GM18909 (cell line): ENCODE results near the gene MTFR1L.

Source experiments
- ATAC-seq: cut with Tn5 transposase; IDR thresholded peaks from one replicate; pipeline ENCODE4 v1.9.1; 2021; ENCODE audit warnings: mild to moderate bottlenecking; ENCODE audit not compliant: unreplicated experiment, poor library complexity

MTFR1L gene

DNA sequence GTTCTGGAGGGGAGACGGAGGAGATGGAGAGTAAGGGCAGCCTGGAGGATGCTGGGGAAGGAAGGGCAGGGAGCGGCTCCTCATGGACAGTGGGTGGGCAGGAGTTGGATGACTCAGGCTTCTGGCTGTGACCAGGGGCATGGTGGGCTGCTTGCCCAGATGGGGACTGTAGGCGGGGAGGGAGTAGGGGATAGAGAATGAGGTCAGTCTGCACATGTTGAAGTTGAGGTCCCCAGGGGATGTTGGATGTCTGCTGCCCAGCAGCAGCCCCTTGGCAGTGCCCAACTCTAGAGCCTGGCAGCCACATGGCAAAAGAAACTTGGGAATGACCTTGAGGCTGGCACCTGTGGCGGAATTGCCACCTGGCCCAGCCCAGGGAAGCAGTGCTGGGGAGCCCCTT lies 13.3 kb upstream of the MTFR1L start:
- ATAC-seq: no peak

DNA sequence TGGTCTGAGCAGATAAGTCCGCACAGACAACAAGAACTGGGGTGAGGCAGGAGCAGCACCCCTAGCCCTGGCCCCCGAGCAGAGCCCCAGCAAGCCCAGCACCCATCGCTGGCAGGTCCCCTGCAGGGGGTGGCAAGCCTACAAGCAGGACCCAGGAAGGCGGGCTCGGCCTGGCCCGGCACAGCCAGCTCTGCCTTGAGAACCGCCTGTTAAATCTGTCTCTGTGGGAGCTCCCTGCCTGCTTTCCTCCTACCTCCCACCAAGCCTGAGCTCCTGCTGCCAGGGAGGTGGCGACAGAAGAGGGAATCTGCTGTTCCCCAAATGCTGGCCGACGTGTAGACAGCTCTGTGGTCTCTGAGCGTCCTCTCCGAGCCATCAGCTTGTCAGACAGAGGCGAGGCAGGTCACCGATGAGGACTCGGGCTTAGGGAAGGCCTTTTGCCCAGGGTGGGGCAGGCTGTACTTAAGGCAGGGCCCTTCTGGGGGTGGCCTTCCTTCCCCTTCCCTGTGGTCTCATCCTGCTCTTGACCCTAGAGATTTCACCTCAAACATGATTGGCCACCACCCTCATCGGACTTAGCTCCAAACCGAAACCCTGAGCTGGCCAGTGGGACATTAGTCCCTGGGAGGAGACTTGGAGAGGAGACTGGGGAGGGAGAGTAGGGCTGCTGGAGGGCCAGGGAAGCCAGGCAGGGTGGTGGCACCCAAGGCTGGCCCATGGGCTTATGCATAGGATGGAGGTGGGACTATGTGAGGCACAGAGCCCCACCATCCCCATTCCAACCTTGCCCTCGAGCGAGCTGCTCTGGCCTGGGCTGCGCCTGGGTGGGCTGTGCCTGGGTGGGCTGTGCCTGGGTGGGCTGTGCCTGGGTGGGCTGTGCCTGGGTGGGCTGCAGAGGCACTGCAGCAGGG lies 12.0 kb upstream of the MTFR1L start:
- no peak for ATAC-seq

DNA sequence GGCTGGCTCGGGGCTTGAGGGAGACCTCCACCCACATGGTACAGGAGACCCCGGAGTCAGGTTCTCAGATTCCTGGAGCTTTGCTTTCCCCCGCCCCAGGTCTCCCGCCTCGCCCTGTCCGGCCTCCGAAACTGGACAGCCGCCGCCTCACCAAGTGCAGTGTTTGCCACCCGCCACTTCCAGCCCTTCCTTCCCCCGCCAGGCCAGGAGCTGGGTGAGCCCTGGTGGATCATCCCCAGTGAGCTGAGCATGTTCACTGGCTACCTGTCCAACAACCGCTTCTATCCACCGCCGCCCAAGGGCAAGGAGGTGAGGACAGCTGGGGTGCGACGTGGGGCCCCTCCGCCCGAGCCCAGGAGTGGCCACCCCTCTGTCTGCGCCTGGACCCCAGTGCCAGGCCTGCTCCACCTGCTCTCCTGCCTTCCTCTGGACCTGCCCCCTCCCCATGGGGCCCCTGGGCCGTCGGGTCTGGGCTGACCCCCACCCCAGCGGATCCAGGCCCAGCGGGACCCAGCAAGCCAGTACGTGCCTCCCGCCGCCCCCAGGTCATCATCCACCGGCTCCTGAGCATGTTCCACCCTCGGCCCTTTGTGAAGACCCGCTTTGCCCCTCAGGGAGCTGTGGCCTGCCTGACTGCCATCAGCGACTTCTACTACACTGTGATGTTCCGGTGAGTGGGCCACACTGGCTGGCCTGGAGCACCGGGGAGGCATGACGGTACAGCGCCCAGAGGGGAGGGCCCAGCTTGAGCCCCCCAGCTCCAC lies 11.1 kb upstream of the MTFR1L start:
- ATAC-seq: no peak

GRCh38 chr1:25809283-25809926 lies 10.3 kb upstream of the MTFR1L start:
- no peak for ATAC-seq

DNA sequence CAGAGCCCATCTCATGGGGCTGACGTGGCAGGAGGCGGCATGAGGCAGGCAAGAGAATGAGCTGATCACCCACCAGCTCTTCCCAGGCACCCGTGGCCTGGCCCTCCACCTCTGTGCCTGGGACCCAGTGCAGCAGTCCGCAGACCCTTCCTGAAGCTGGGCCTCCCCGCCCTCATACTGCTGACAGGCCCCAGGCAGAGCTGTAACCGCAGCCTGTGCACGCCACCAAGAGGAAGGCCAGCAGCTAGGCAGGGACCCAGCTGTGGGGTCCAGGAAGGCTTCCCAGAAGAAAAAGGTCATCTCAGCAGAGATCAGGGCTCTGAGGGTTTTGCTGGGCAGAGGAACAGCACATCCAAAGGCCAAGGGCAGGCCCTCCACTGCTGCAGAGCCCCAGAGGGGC lies 9.8 kb upstream of the MTFR1L start:
- no peak for ATAC-seq

DNA sequence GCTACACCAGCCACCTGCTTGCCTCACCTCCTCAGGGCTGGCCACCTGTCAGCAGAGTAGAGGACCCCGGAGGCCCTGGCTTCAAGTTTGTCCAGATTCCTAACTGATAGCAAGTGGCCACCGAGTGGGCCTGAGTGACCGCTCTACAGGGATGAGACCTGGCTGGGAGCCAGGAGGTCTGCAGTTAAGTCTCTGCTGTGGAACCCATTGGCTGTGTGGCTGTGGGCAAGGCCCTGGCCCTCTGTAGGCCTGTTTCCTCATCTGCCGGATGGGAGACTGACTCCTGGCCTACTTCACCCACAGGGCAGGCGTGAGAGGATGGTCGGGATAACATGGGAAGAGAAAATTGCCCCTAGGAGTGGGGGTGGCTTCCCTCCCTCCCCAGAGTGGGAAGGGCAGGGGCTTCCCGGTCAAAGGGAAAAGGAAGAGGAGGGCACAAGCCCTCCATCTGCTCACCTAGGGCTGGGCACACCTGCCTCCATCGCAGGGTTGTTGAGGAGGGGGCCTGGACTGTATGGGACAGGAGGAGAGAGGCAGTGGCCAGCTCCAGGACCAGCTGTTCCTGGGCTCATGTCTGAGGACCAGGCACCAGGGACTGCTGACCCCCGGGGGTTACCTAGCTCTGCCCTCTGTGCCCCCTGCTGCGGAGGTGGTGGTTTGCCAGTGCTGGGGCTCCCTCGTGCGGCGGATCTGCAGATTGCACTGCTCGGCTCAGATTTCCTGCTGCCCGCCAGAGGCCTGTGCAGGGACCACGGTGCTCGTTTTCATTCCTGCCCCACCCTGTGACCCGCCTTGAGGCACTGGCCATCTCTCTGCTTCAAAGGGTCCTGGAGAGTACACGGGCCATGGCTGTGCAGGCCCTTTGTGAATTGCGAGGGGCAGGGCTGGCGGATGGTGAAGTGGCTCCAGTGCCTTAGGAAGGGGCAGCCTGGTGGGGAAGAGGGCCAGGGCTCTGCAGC lies 9.1 kb upstream of the MTFR1L start:
- ATAC-seq: no peak

DNA sequence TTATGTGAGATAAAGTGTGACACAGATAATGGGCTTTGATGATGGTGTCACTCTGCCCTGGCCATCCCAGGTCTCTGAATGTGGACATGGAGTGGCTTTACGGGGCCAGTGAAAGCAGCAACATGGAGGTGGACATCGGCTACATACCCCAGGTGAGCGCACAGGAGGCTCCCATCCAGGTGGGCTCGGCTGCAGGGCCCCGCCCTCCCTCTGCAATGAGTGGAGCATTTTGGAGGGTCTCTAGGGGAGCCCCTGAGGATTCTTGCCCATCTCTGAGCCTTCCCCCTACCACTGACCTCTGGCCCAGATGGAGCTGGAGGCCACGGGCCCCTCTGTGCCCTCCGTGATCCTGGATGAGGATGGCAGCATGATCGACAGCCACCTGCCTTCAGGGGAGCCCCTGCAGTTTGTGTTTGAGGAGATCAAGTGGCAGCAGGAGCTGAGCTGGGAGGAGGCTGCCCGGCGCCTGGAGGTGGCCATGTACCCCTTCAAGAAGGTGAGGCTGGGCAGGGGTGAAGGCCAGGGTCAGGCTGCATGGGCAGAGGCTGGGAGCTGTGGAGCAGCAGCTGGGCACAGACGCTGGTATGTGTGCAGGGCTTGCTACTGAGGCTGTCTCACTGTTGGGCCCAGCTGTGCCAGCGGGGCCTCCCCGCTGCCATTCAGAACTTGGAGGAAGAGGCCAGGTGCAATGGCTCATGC lies 8.2 kb upstream of the MTFR1L start:
- no peak for ATAC-seq

GRCh38 chr1:25813071-25813733 lies 6.6 kb upstream of the MTFR1L start:
- ATAC-seq: no peak

DNA sequence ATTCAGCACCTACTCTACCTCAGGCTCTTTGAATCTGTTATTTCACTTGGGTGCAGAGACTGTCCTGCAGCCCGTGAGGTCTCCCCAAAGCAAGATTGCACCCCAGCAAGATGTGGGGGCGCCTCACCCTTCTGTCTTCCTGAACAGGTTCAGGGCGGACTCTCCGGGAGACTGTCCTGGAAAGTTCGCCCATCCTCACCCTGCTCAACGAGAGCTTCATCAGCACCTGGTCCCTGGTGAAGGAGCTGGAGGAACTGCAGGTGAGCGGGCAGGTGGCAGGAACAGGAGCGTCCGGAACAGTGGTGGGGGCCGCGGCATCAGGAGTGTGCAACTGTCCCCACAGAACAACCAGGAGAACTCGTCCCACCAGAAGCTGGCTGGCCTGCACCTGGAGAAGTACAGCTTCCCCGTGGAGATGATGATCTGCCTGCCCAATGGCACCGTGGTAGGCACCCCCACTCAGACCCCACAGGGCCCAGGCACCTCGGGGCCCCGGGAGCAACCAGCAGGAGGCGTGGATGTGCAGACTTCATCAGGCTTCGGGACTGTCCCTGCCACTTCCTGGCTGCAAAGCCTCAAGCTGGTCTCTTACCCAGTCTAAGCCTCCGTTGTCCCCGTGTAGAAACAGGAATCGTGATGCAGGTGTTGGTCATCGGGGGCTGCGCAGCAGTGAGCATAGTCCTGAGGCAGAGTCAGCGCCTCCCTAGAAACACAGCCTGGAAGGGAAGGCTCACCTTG lies 5.9 kb upstream of the MTFR1L start:
- ATAC-seq: no peak

DNA sequence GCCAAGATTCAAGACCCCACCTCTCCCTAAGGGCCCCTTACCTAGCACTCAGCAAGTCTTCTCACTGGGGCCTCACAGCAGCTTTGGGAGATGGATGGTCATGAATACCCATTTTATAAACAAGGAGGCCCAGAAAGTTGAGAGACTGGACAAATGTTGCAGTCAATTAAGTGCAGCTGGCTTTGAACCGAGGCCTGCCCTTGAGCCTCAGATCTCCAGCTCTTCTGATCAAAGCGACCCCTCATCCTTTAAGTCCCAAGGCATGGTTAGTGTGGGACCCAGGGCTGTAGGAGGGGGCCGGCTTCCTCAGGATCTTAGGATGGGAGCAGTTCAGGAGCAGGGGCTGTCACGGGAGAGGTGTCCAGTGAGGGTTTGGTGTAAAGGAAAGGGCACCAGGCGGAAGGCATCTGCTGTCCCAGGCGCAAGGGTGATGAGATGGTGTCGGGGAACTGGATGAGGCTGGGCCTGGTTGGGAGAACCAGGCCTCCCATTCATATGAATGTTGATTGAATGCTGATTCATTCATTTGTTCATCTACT lies 5.1 kb upstream of the MTFR1L start:
- ATAC-seq: no peak

DNA sequence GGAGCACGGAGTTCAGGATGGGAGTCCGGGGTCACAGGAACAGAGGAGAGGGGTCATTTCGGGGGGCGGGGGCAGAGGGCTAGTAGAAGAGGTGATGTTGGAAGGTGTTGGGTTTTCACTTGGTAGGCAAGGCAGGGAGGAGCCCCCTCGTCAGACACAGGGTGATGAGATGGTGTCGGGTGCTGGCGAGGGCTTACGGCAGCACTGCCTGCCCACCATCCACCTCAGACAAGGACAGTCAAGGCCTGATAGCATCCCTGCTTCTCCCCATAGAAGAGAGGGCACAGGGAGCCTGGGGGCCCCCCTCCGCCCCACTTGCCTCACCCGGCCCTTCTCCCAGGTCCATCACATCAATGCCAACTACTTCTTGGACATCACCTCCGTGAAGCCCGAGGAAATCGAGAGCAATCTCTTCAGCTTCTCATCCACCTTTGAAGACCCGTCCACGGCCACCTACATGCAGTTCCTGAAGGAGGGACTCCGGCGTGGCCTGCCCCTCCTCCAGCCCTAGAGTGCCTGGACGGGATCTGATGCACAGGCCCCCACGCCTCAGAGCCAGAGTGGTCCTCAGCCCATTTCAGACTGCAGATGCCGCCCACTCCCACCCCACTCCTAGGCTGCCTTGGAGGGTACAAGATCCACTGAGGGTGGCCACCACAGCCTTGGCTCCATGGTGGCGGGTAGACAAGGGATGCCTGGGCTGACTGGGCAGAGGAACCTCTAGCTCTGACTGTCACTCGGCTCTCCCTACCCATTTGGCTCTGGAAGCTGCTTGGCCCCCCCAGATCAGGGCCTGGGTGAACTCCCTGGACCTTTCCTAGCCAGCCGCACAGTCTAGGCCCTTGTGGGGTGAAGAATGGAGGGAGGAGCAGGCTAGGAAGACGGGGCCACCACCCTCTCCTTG lies 4.3 kb upstream of the MTFR1L start:
- ATAC-seq: no peak

DNA sequence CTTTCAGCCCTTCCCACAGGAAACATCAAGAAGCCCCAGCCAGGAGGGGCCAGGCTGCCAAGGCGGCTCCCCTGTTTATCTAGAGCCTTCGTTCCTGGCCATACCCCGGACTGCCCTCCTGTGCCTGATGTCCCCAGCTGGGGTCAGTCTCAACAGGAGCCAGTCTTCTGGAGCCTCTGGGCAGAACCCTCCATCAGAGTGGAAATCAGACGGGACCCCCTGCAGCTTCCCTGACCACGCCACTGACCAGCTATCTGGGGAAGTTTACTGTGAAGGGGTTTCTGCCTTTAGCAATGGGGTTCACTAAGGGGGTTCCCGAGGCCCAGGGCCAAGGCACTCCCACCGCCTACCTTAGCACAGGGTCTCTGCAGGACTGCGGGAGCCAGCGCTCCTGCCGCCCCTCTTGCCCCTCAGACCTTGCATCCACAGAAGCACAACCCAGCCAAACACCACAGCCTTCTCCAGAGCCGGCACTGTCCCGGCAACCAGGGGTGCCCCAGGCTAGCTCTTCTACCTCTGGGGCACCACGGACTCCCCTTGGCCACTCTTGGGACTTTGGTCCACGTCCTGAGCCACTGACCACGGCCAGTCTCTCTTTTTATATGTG lies 3.5 kb upstream of the MTFR1L start:
- no peak for ATAC-seq

- ATAC-seq: no peak
These were observed 1.8 kb upstream of the MTFR1L start for GRCh38 chr1:25817840-25818501.

DNA sequence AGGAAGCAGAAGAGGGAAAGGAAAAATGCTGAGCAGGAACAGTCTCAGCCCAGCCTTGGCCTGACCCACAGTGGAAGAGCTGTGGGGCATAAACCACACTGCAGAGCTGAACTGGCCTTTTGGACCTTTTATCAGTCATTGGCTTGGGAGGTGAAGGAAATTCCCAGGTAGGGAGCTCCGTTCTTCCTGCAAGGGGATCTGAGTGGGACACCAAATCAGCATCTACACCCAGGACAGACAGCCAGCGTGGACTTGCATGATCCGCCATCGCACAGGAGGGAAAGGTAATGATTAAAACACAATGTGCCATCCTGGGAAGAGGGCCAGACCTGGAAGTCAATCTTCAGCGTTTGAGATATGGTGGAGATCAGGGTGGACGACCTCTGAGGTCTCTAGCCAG lies 1.2 kb upstream of the MTFR1L start:
- no peak for ATAC-seq

DNA sequence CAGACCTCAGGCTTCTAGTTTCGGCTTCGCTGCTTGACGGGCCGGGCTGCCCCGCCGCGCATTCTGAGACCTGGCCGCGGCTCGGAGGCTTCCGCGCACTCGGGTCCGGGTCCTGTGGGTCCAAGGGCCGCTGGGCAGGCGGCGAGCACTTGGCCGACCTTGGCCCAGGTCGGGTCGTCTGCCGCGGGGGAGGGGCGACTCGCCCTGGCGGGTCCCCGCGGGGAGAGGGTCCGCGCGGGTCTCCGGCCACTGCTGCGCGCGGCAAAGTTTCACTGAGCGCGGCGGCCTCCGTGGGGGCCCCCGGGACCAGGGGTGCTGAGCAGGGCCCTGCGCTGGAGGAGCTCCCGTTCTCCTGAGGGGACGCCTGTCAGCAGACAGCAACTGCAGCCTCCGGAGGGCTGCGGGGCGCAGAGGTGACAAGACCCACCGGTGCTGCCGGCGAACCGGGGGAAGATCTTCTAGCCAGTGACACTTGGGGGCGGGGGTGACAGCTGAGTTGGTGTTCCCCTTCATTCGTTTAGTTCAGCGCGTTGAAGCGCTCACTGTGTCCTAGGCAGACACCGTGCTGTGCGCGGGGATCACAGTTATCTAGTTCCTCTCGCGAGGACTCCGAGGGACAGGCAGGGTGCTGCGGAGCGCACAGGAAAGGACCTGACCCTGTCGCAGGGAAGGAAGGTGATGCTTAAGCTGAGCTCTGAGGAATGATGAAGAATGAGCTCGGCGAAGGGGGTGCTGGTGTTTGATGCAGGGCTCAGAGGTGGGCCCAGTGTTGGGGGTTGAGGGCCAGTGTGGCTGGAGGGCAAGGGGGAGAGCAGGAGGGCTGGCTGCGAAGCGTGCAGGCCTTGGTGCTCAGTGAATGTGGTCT lies 725 bp downstream of the MTFR1L start:
- peak; percentile 60 for ATAC-seq
